D721Med (cell line): ENCODE measurements around the gene U2SURP.

ENCODE experiments used
- DNase-seq: peaks from one replicate; pipeline ENCODE4 v3.0.0; 2011; ENCODE audit warnings: low spot score; ENCODE audit not compliant: insufficient read length
- FAIRE-seq: peaks from 2 replicates; lab custom pipeline; 2011; peaks lifted over from hg19 to GRCh38; lab: Jason Lieb, UNC
- CTCF ChIP-seq: IDR thresholded peaks from 2 replicates; pipeline ENCODE4 v1.5.1; 2012; ENCODE audit warnings: mild to moderate bottlenecking, control low read depth; ENCODE audit not compliant: insufficient read depth; ENCODE audit errors: missing control alignments

U2SURP gene

GRCh38 chr3:143105170-143105569, 103.8 kb downstream of the U2SURP start:
- no peak for TF ChIP-seq CTCF
- DNase-seq: no peak
- FAIRE-seq: no peak

GRCh38 chr3:143109861-143110260, 108.5 kb downstream of the U2SURP start:
- DNase-seq (no peak), FAIRE-seq (no peak)
- no peak for TF ChIP-seq CTCF
